Measurements from ENCODE around the gene ETS2. TPM values are rescaled to one million over a fixed set of nuclear protein-coding genes. Genes with fewer than 3 reads are reported as not detected.

Gene ETS2
- total RNA-seq, 1 donor from 2014 or later: 22.4 TPM

DNA sequence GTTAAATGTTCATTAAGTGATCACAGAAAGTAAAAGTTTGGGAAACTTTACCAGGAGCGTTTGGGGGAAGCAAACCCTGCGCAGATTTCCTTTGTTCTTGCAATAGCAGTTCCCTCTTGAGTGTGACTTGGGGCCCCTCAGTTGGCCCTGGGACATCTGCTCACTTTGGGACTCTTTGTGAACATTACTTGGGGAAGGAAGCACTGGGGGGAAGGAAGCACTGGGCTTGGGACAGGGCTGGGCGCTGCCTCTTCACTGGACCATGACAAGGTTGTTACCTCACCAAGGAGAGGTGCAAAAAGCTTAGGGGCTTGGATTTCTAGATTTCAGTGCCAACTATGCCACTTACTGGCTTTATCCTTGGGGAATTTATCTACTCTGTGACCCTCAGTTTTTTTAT, 63.5 kb downstream of the ETS2 start:
- H3K27me3 Mint-ChIP-seq (ENCODE audit: insufficient read depth, low read depth): peaks cover 4% of the 10 kb centered on the region

DNA sequence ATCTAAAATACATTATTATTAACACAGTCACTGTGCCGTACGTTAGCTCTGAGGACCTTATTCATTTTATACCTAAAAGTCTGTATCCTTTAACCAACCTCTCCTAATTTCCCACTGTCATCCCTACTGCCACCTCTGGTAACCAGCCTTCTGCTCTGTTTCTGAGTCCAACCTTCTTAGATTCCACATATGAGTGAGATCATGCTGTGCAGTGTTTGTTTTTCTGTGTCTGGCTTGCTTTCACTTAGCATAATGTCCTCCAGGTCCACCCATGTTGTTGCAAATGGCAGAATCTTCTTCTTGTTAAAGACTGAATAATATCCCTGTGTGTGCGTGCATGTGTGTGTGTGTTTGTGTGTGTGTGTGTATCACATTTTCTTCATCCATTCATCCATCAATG, 64.2 kb downstream of the ETS2 start:
- H3K27ac Mint-ChIP-seq: no peak overlapping the region

More for the DNA sequence above, 63.5 kb downstream of the ETS2 start:
- Mint-ChIP-seq H3K36me3 (no peaks in the 10 kb centered on the region), H3K9me3 (peaks cover 6% of the 10 kb centered on the region), H3K4me3 (no peak overlapping the region), H3K4me1 (peaks cover 10% of the 10 kb centered on the region), H3K27ac (no peak overlapping the region)
- H3K36me3 ChIP-seq: no peaks in the 10 kb centered on the region
- H3F3A ChIP-seq (ENCODE audit: low read depth): no peaks in the 10 kb centered on the region
- no peak overlapping the region for H3K9ac ChIP-seq
- H3K4me3 ChIP-seq: no peak overlapping the region
- H3K27me3 ChIP-seq: no peaks in the 10 kb centered on the region
- TF ChIP-seq, protein P1, sequence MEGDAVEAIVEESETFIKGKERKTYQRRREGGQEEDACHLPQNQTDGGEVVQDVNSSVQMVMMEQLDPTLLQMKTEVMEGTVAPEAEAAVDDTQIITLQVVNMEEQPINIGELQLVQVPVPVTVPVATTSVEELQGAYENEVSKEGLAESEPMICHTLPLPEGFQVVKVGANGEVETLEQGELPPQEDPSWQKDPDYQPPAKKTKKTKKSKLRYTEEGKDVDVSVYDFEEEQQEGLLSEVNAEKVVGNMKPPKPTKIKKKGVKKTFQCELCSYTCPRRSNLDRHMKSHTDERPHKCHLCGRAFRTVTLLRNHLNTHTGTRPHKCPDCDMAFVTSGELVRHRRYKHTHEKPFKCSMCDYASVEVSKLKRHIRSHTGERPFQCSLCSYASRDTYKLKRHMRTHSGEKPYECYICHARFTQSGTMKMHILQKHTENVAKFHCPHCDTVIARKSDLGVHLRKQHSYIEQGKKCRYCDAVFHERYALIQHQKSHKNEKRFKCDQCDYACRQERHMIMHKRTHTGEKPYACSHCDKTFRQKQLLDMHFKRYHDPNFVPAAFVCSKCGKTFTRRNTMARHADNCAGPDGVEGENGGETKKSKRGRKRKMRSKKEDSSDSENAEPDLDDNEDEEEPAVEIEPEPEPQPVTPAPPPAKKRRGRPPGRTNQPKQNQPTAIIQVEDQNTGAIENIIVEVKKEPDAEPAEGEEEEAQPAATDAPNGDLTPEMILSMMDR (IDR thresholded peaks at IDR 0.05): no peak
- no peak for TF ChIP-seq EZH2phosphoT487 (IDR thresholded peaks at IDR 0.05)
- TF ChIP-seq EZH2 (IDR thresholded peaks at IDR 0.05): no peak
- no peak overlapping the region for H2AFZ ChIP-seq (replicated peaks)
- no peaks in the 10 kb centered on the region for H3K9me3 ChIP-seq (ENCODE audit: low read depth)
- H3K27ac ChIP-seq: no peak overlapping the region
- peaks cover 6% of the 10 kb centered on the region for H3K4me1 ChIP-seq
- no peak overlapping the region for H3K4me2 ChIP-seq
- H4K20me1 ChIP-seq (ENCODE audit: low read depth): no peaks in the 10 kb centered on the region
- no peak for DNase-seq (ENCODE audit: low spot score)
- no peaks in the 10 kb centered on the region for H3K79me2 ChIP-seq (ENCODE audit: low read depth)

More for the DNA sequence above, 64.2 kb downstream of the ETS2 start:
- H3K9me3 ChIP-seq (ENCODE audit: low read depth): no peaks in the 10 kb centered on the region
- no peaks in the 10 kb centered on the region for H4K20me1 ChIP-seq (ENCODE audit: low read depth)
- Mint-ChIP-seq H3K9me3 (peaks cover 6% of the 10 kb centered on the region), H3K4me1 (peaks cover 10% of the 10 kb centered on the region), H3K27me3 (ENCODE audit: insufficient read depth, low read depth) (peaks cover 4% of the 10 kb centered on the region), H3K4me3 (no peak overlapping the region), H3K36me3 (no peaks in the 10 kb centered on the region)
- no peaks in the 10 kb centered on the region for H3K27me3 ChIP-seq
- no peak overlapping the region for H3K9ac ChIP-seq
- peaks cover 6% of the 10 kb centered on the region for H3K4me1 ChIP-seq
- no peaks in the 10 kb centered on the region for H3K79me2 ChIP-seq (ENCODE audit: low read depth)
- no peak for DNase-seq (ENCODE audit: low spot score)
- H2AFZ ChIP-seq (replicated peaks): no peak overlapping the region
- no peak overlapping the region for H3K4me2 ChIP-seq
- H3F3A ChIP-seq (ENCODE audit: low read depth): no peaks in the 10 kb centered on the region
- no peak overlapping the region for H3K27ac ChIP-seq
- no peaks in the 10 kb centered on the region for H3K36me3 ChIP-seq
- TF ChIP-seq EZH2phosphoT487 (IDR thresholded peaks at IDR 0.05) (no peak), EZH2 (IDR thresholded peaks at IDR 0.05) (no peak)
- TF ChIP-seq, protein P1 (IDR thresholded peaks at IDR 0.05): no peak
- no peak overlapping the region for H3K4me3 ChIP-seq
